ENCODE measurements around the gene RNF141. TPM values are rescaled to one million over a fixed set of nuclear protein-coding genes. Genes with fewer than 3 reads are reported as not detected.

The RNF141 gene
- total RNA-seq, 1 donor from 2014 or later: 12.4 TPM

DNA sequence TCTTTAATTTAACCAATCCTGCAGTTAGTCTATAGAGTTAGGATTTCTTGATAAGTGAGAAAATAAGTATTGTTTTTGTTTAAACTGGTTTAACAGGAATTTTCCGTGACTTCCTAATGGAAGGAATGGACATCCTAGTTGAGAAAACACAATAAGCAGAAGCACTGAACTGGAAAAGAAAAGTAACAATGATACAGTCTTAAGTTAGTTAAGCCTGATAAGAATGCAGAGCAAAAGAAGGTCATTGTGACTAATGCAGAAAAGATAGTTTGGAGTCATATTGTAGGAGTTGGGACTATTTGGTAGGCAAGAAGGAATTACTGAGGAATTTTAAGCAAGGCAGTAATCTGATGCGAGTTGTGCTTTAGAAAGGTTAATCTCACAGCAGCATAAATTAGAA is 11.7 kb downstream of the RNF141 start:
- Mint-ChIP-seq H3K36me3 (ENCODE audit: low read depth) (peaks cover 28% of the 10 kb centered on the region), H3K9me3 (no peaks in the 10 kb centered on the region), H3K4me3 (no peak overlapping the region), H3K27me3 (ENCODE audit: insufficient read depth) (no peaks in the 10 kb centered on the region), H3K27ac (no peak overlapping the region), H3K4me1 (ENCODE audit: low read depth) (peaks cover 20% of the 10 kb centered on the region)
- intact Hi-C loops (cut with micrococcal nuclease): no loop called here
- DNase-seq (ENCODE audit: low spot score): no peak

DNA sequence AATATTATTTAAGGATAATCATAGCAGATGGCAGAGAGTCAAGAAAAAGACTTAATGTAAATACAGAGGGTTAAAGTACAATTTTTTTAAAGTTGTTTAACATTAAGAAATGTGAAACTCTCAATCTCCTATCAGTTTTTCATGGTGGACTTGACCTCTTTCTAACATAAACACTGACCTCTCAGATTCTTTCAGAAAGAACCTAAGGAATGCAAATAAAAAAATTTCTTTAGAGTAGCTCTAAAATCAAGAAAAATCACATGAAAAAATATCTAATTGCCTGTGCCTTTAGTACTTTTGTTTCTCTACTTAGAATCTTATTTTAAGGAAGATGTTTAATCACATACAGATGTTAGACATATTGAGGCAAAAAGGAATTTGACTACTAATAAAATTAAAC is 12.9 kb downstream of the RNF141 start:
- intact Hi-C loops (cut with micrococcal nuclease): no loop called here
- H3K27me3 Mint-ChIP-seq (ENCODE audit: insufficient read depth): no peaks in the 10 kb centered on the region

DNA sequence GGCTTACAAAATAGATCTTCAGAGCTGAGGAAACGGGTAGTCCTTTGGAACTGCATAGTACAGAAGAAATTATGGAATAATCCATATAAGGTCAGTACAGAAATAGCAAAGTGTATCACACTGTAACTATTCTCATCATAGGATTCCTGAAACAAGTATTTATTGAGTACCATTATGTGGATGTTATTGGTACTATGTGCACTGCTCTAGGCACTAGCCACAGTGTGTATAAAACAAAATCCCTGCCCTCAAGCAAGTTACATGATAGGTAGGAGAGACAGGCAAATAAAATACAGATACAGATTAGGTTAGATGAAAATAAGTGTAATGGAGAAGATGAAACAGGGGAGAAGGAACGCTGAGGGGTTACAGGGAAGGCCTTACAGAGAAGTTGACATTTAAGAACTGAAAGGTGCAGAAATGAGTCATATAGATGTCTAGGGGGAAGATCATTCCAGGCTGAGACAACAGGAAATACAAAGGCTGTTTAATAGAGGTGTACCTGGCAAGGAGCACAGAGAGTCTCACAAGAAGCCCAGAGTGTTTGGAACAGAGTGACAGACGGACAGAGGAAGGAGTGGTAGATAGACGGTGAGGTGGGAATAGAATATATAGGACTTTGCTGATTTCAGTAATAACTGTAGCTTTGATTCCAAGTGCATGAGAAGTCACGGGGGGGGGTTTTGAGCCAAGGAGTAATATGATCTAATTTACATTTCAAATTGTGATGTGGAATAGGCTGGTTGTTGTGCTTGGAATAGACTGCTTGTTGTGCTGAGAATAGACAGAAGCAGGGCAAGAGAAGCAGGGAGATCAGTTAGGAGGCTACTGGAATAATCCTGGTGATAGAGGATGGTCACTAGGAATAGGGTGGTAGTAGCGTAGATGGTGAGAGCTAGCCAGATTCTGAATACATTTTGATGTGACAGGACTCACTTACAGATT is 13.7 kb downstream of the RNF141 start:
- H3K27ac Mint-ChIP-seq: peak overlapping the region; percentile 20
- DNase-seq (ENCODE audit: low spot score): no peak
- no peaks in the 10 kb centered on the region for H3K9me3 Mint-ChIP-seq
- no peaks in the 10 kb centered on the region for H3K27me3 Mint-ChIP-seq (ENCODE audit: insufficient read depth)
- peaks cover 20% of the 10 kb centered on the region for H3K4me1 Mint-ChIP-seq (ENCODE audit: low read depth)
- intact Hi-C loops (cut with micrococcal nuclease): loop anchor here (1.0 kb wide), 1 partner anchor 13 kb away; no protein-coding TSS in a partner anchor
- peaks cover 24% of the 10 kb centered on the region for H3K36me3 Mint-ChIP-seq (ENCODE audit: low read depth)
- H3K4me3 Mint-ChIP-seq: peak overlapping the region; percentile 28

More for the DNA sequence above, 12.9 kb downstream of the RNF141 start:
- Mint-ChIP-seq H3K4me3 (no peak overlapping the region), H3K27ac (no peak overlapping the region), H3K9me3 (no peaks in the 10 kb centered on the region), H3K4me1 (ENCODE audit: low read depth) (peaks cover 20% of the 10 kb centered on the region), H3K36me3 (ENCODE audit: low read depth) (peaks cover 32% of the 10 kb centered on the region)
- DNase-seq (ENCODE audit: low spot score): no peak

DNA sequence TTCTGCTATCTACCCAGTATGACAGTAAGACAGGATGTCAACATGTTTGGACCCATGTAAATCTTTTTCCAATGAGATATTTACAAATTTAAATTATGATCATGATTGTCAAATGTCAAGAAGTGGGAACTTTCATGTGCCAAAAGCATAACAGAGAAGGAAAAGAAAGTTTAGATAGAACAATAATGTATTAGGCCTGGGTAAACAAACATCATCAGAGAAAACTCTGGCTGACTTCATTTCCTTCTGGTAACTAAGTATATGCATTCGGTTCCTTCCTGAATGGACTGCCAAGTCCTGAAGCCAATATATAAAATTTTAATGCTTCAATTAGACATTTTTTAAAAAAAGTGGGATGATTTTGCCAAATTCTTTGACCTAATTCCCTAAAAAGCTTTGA is 16.5 kb downstream of the RNF141 start:
- Mint-ChIP-seq H3K4me3 (no peak overlapping the region), H3K27me3 (ENCODE audit: insufficient read depth) (no peaks in the 10 kb centered on the region), H3K4me1 (ENCODE audit: low read depth) (peaks cover 20% of the 10 kb centered on the region), H3K36me3 (ENCODE audit: low read depth) (peaks cover 26% of the 10 kb centered on the region), H3K27ac (no peak overlapping the region), H3K9me3 (no peaks in the 10 kb centered on the region)
- no peak for DNase-seq (ENCODE audit: low spot score)
- intact Hi-C loops (cut with micrococcal nuclease): no loop called here

DNA sequence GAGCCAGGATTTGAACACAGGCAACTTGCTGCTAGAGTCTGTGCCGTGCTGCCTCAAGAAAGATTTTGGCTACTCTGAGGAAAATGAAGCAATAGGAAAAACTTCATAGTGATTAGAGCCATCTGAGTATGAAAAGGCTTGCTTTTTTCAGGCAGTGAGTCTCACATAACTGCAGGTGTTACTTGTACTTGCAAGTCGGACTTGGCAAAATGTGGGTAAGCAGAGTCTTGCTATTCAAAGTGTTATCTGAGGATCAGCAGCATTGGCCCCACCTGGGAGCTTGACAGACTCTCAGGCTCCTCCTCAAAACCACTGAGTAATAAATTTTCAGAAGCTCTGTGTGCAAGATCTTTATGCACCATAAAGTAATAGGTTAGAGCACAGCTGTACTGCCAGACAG is 18.1 kb downstream of the RNF141 start:
- Mint-ChIP-seq H3K27ac (no peak overlapping the region), H3K9me3 (no peaks in the 10 kb centered on the region), H3K4me3 (no peak overlapping the region), H3K4me1 (ENCODE audit: low read depth) (peaks cover 20% of the 10 kb centered on the region), H3K36me3 (ENCODE audit: low read depth) (peaks cover 26% of the 10 kb centered on the region), H3K27me3 (ENCODE audit: insufficient read depth) (no peaks in the 10 kb centered on the region)
- no peak for DNase-seq (ENCODE audit: low spot score)
- intact Hi-C loops (cut with micrococcal nuclease): no loop called here

DNA sequence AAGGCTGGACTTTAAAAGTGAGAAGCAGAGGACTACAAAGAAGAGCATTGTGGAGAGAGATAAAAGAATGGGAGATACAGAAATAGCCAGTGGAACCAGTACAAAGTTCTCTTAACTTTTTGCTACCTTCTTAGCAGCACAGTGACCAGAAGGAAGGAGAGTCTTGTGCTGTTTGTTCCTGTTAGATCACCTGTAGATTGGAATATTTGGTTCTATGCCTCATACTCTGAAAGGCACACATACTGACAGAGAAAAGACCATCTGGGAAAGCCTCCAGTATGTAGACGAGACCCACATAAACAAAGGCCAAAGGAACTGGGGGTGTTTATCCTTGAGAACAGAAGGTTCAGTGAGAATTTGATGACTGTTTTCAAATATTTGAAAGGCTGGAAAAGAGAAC is 18.7 kb downstream of the RNF141 start:
- Mint-ChIP-seq H3K4me3 (no peak overlapping the region), H3K27ac (no peak overlapping the region)

DNA sequence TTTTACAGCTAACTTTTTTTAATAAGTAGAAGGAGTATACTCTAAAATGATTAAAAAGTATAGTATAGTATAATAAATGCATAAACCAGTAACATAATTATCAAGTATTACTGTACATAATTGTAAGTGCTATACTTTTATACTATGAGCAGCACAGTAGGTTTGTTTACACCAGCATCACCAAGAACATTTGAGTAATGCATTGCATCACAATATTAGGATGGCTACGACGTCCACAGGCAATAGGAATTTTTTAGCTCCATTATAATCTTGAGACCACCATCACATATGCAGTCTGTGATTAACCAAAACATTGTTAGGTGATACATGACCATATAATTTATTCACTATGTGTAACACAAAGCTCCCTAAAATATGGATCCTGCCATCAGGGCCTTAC is 20.4 kb downstream of the RNF141 start:
- no peak overlapping the region for H3K4me3 Mint-ChIP-seq
- peaks cover 24% of the 10 kb centered on the region for H3K36me3 Mint-ChIP-seq (ENCODE audit: low read depth)
- H3K9me3 Mint-ChIP-seq: no peaks in the 10 kb centered on the region
- intact Hi-C loops (cut with micrococcal nuclease): no loop called here
- H3K27me3 Mint-ChIP-seq (ENCODE audit: insufficient read depth): no peaks in the 10 kb centered on the region
- H3K4me1 Mint-ChIP-seq (ENCODE audit: low read depth): no peaks in the 10 kb centered on the region
- DNase-seq (ENCODE audit: low spot score): no peak
- H3K27ac Mint-ChIP-seq: no peak overlapping the region

More for the DNA sequence above, 18.7 kb downstream of the RNF141 start:
- peaks cover 23% of the 10 kb centered on the region for H3K36me3 Mint-ChIP-seq (ENCODE audit: low read depth)
- H3K4me1 Mint-ChIP-seq (ENCODE audit: low read depth): peaks cover 14% of the 10 kb centered on the region
- no peaks in the 10 kb centered on the region for H3K27me3 Mint-ChIP-seq (ENCODE audit: insufficient read depth)
- intact Hi-C loops (cut with micrococcal nuclease): no loop called here
- DNase-seq (ENCODE audit: low spot score): no peak
- no peaks in the 10 kb centered on the region for H3K9me3 Mint-ChIP-seq

DNA sequence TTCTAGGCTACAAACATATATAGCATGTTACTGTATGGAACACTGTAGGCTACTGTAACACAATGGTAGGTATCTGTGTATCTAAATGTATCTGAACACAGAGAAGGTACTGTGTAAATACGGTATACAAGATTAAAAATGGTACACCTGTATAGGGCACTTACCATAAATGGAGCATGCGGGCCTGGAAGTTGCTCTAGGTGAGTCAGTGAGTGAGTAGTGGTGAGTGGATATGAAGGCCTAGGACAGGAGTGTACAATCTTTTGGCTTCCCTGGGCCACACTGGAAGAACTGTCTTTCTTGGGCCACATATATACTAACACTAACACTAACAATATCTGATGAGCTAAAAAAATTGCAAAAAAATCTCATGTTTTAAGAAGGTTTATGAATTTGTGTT is 21.4 kb downstream of the RNF141 start:
- no peak overlapping the region for H3K27ac Mint-ChIP-seq
- no peak overlapping the region for H3K4me3 Mint-ChIP-seq
- no peak for DNase-seq (ENCODE audit: low spot score)
- no peaks in the 10 kb centered on the region for H3K9me3 Mint-ChIP-seq
- no peaks in the 10 kb centered on the region for H3K4me1 Mint-ChIP-seq (ENCODE audit: low read depth)
- intact Hi-C loops (cut with micrococcal nuclease): no loop called here
- no peaks in the 10 kb centered on the region for H3K27me3 Mint-ChIP-seq (ENCODE audit: insufficient read depth)
- peaks cover 22% of the 10 kb centered on the region for H3K36me3 Mint-ChIP-seq (ENCODE audit: low read depth)

DNA sequence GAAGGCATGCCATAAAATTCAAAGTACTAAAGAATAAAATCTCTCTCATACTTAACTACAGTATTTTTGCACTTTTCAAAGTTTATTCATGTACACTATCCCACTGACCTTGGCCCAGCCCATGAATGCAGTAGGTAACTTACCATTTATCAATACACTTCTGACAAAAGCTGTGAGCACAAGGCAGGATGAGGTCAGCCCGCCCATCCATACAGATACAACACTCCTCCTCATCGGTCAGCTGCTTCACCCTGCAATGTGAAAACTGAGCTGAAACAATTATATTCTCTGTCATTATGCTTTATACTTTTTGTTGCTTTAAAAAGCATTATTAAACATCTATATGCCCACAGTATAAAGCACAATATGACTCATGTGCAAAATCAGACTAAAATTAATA is 22.1 kb downstream of the RNF141 start:
- DNase-seq (ENCODE audit: low spot score): no peak
- peaks cover 22% of the 10 kb centered on the region for H3K36me3 Mint-ChIP-seq (ENCODE audit: low read depth)
- intact Hi-C loops (cut with micrococcal nuclease): no loop called here
- H3K4me1 Mint-ChIP-seq (ENCODE audit: low read depth): no peaks in the 10 kb centered on the region
- no peak overlapping the region for H3K4me3 Mint-ChIP-seq
- no peaks in the 10 kb centered on the region for H3K9me3 Mint-ChIP-seq
- H3K27me3 Mint-ChIP-seq (ENCODE audit: insufficient read depth): no peaks in the 10 kb centered on the region
- no peak overlapping the region for H3K27ac Mint-ChIP-seq

DNA sequence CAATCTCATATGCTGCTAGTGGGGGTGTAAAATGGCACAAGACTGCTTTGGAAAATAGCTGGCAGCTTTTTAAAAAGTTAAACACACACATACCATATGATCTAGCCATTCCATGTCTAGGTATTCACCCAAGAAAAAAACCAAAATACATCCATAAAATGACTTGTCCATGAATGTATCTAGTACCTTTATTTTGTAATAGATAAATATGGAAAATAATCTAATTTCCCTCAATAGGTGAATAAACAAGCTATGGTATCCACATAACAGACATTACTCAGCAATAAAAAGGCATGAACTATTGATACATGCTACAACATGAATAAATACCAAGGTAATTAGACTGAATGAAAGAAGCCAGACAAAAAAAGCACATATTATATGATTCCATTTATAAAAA is 22.9 kb downstream of the RNF141 start:
- H3K9me3 Mint-ChIP-seq: no peaks in the 10 kb centered on the region
- peaks cover 18% of the 10 kb centered on the region for H3K36me3 Mint-ChIP-seq (ENCODE audit: low read depth)
- no peak overlapping the region for H3K27ac Mint-ChIP-seq
- DNase-seq (ENCODE audit: low spot score): no peak
- H3K4me3 Mint-ChIP-seq: no peak overlapping the region
- intact Hi-C loops (cut with micrococcal nuclease): no loop called here
- peaks cover 3% of the 10 kb centered on the region for H3K4me1 Mint-ChIP-seq (ENCODE audit: low read depth)
- H3K27me3 Mint-ChIP-seq (ENCODE audit: insufficient read depth): no peaks in the 10 kb centered on the region

DNA sequence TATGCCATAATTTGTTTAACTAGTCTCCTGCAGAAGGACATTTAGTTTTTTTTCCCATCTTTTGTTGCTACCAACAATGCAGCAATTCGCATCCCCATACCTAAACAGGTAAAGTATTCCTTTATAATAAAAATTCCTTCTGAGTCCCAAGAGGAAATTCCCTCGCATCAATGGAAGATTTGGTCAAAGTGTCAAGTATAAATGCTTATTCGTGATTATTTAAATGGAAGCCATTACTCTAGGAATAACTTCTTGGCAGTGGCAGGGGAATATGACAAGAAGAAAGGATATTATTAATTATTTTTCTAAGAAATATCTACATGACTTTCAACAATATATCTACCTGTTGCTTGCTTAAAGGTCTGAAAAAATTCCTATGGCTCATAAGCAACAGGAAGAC is 25.6 kb downstream of the RNF141 start:
- Mint-ChIP-seq H3K27ac (no peak overlapping the region), H3K36me3 (ENCODE audit: low read depth) (peaks cover 21% of the 10 kb centered on the region), H3K4me3 (no peak overlapping the region), H3K9me3 (no peaks in the 10 kb centered on the region), H3K4me1 (ENCODE audit: low read depth) (peaks cover 5% of the 10 kb centered on the region), H3K27me3 (ENCODE audit: insufficient read depth) (no peaks in the 10 kb centered on the region)
- no peak for DNase-seq (ENCODE audit: low spot score)
- intact Hi-C loops (cut with micrococcal nuclease): no loop called here

DNA sequence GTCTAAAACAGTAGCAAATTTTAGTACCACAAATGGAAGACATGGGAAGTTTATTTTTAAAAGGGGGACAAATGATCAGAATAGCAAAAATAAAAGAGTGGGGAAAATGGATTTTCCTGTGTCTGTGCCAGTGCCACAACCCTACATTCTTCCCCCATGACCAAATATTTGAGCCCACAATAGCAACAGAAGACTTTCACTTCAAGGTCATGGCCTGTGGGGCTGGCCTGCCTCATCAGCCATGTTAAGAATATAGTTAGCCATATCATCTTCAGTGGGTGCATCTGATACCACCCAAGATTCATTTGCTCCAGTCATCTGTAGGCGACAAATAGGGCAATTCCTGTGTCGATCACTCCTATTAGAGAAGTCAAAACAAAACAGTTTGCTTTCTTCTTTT is 26.3 kb downstream of the RNF141 start:
- Mint-ChIP-seq H3K27ac (no peak overlapping the region), H3K36me3 (ENCODE audit: low read depth) (peaks cover 22% of the 10 kb centered on the region), H3K9me3 (no peaks in the 10 kb centered on the region), H3K4me1 (ENCODE audit: low read depth) (peaks cover 5% of the 10 kb centered on the region), H3K27me3 (ENCODE audit: insufficient read depth) (no peaks in the 10 kb centered on the region), H3K4me3 (no peak overlapping the region)
- no peak for DNase-seq (ENCODE audit: low spot score)
- intact Hi-C loops (cut with micrococcal nuclease): loop anchor here (5.0 kb wide), 1 partner anchor 223 kb away; no protein-coding TSS in a partner anchor

DNA sequence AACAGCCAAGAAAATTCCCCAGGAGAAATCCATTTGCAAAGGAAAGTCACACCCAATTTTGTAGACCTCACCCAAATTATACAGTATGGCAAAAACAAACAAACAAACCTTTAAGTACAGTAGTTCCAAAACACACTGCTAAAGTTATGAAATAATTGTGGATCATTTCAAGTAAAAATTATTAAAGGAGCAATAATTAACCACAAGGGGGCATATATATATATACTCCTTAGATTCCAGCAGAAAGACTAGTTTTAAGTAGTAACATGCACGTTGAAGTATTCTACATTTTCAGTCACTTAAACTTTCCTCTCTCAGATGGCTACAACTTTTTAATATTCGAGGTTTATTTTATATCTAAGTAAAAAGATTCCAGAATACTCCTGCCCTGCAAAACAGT is 26.8 kb downstream of the RNF141 start:
- Mint-ChIP-seq H3K36me3 (ENCODE audit: low read depth) (peaks cover 22% of the 10 kb centered on the region), H3K4me3 (no peak overlapping the region)
- intact Hi-C loops (cut with micrococcal nuclease): loop anchor here (5.0 kb wide), 1 partner anchor 223 kb away; no protein-coding TSS in a partner anchor

More for the DNA sequence above, 26.8 kb downstream of the RNF141 start:
- no peaks in the 10 kb centered on the region for H3K9me3 Mint-ChIP-seq
- DNase-seq (ENCODE audit: low spot score): no peak
- H3K4me1 Mint-ChIP-seq (ENCODE audit: low read depth): peaks cover 5% of the 10 kb centered on the region
- no peak overlapping the region for H3K27ac Mint-ChIP-seq
- H3K27me3 Mint-ChIP-seq (ENCODE audit: insufficient read depth): no peaks in the 10 kb centered on the region
